Effector memory CD8-positive, alpha-beta T cell (primary cell): ENCODE results near the gene NKAIN2.

Source experiments
- ATAC-seq: fragments of 150-1000 bp; cut with Tn5 transposase; replicated peaks from 2 replicates; pipeline ENCODE4 v1.10.0; 2021; ENCODE audit warnings: mild to moderate bottlenecking, moderate library complexity
- DNase-seq, 3 experiments: peaks; one replicate each; pipeline ENCODE4 v3.0.0; 2021
- H3K27ac Mint-ChIP-seq, 2 donors: one replicate each; pipeline ENCODE4 v1.8.0; 2022; ENCODE audit warnings: mild to moderate bottlenecking in 2 of 2, mixed read lengths in 2 of 2, moderate library complexity in 2 of 2
- H3K27me3 Mint-ChIP-seq, 2 donors: one replicate each; pipeline ENCODE4 v1.8.0; 2022; ENCODE audit warnings: mixed read lengths in 2 of 2
- H3K36me3 Mint-ChIP-seq: one replicate; pipeline ENCODE4 v1.8.0; 2022; ENCODE audit warnings: mild to moderate bottlenecking, moderate library complexity, mixed read lengths; ENCODE audit not compliant: insufficient read depth
- H3K4me1 Mint-ChIP-seq, 2 donors: one replicate each; pipeline ENCODE4 v1.8.0; 2022; ENCODE audit warnings: low read depth in 2 of 2, mixed read lengths in 2 of 2
- H3K4me3 Mint-ChIP-seq, 2 donors: one replicate each; pipeline ENCODE4 v1.8.0; 2022; ENCODE audit warnings: mild to moderate bottlenecking in 2 of 2, mixed read lengths in 2 of 2, moderate library complexity in 2 of 2
- H3K9me3 Mint-ChIP-seq, 2 donors: one replicate each; pipeline ENCODE4 v1.8.0; 2022; ENCODE audit warnings: mixed read lengths in 2 of 2

The NKAIN2 gene

DNA sequence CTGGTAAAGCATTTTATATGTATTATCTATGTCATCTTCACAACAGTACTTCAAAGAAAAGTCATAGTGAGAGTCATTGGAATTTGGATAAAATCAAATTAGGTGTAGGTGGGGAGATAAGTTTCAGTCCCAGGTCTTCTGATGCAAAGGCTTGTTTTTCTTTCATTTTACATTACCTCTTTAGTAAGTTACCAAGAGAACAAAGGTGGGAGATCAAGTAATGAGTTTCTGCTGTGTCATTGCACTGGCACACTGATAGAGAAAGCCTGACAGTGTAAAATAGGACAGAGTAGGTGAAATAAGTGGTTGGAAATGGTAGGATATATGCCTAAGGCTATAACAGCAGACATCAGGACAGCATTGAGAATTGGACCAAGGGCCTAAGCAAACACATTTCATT, 250.4 kb downstream of the NKAIN2 start:
- Mint-ChIP-seq H3K36me3 (no peaks in the 10 kb centered on the region), H3K9me3 (peaks cover 3 to 12% of the 10 kb centered on the region in 2 donors), H3K4me1 (no peaks in the 10 kb centered on the region), H3K4me3 (no peak overlapping the region), H3K27ac (no peak overlapping the region), H3K27me3 (no peaks in the 10 kb centered on the region)
- ATAC-seq, result no peak
- DNase-seq, result no peak

DNA sequence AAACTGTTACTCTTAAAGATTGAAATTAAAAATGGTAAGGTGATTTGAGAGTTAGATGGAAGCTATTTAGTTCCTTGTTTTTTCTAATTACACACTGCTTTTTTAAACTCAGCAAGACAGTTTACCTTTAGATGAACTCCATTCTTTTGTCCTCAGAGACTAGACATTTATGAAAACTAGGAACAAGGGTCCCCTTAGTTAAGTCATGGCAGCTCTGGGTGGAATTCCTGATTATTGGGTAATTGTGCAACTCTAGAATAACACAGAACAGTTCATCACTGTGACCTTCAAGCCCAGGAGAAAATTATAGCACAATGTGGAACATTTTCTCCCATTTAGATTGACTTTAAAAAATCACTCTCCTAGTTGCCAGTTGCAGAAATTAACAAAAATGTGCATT, 251.7 kb downstream of the NKAIN2 start:
- Mint-ChIP-seq H3K4me3 (no peak overlapping the region), H3K27me3 (no peaks in the 10 kb centered on the region), H3K36me3 (no peaks in the 10 kb centered on the region), H3K4me1 (no peaks in the 10 kb centered on the region), H3K9me3 (peaks cover 6 to 23% of the 10 kb centered on the region in 2 donors), H3K27ac (no peak overlapping the region)
- ATAC-seq (no peak), DNase-seq (no peak)

DNA sequence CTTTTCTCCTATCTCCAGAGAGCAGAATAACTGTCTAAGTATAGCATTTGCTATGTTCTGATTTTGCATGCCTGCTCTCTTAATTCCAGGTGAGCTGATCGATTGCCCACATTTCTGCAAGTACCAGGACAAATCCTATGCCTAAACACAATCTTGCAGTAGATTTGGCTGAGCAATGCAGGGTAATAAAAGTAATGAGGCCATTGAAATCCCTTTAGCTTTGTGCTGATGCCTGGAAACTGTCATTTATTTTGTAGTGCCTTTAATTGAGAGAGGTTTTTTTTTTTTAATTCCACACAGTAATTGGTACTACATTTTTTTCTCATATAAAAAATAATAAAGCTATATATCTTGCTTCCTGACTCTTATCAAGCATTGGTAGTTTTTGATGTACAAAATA, 252.3 kb downstream of the NKAIN2 start:
- ATAC-seq (no peak), DNase-seq (no peak)
- Mint-ChIP-seq H3K27me3 (no peaks in the 10 kb centered on the region), H3K4me3 (no peak overlapping the region), H3K4me1 (no peaks in the 10 kb centered on the region), H3K27ac (no peak overlapping the region), H3K36me3 (no peaks in the 10 kb centered on the region), H3K9me3 (peaks cover 6 to 23% of the 10 kb centered on the region in 2 donors)

DNA sequence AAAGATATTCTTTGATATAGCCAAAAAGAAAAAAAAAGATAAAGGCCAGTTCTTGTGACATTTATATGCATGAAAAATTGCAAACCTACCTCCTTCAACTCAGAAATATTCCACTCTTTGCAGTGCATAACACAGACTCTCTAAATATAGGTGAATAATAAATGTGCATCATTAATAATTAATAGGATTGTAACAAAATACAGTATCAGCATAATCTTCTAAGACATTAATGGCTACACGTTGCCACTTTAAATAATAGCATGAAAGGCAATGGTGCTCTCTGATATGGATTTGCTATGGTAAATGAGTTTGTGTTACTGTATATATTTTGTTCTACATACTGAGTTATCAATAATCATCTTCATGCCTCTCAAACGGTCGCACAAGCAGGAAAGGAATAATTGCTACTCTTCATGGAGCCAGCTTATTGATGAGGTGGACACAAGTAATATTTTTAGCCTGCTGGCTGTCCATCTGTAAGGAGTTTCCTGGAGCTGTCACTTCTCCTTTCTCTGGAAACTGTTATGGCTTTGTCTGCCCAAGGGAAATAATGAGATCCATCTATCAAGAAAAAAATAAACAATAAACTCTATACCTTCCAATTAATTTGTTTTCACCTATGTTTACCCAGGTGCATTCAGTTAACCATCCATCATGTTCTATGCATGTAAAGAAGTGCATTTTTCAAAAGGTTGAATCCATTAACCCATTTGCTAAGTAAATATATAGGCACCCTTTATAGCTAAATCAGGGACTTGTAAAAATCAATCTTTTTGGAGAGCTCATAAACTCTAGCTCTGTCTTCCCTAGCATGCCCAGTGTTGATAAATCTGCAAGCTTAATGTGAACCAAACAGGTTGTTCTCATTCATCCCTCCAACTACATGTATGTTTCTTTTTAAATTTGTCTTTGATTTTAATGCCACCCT, 253.0 kb downstream of the NKAIN2 start:
- no peak for ATAC-seq

DNA sequence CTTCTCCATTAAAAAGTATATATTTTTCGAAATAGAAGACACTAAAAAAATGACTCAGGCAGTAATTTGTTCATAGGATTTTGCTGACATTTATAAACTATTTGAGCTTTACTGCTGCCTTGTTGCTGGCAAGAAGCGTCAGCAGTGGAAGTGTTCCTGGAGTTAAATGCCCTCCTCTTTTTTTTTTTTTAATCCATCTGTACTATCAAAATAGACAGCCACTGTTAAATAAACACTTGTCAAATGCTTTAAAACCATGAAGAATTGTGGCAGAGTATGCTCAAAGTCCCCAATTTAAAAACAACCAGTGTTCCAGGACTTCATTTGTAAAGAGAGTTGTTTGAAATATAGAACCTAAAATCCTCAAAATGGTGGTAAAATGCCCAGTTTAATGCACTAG, 253.8 kb downstream of the NKAIN2 start:
- H3K9me3 Mint-ChIP-seq, result peaks cover 2 to 17% of the 10 kb centered on the region in 2 donors
- no peak overlapping the region for H3K27ac Mint-ChIP-seq
- no peak overlapping the region for H3K4me3 Mint-ChIP-seq
- H3K4me1 Mint-ChIP-seq, result no peaks in the 10 kb centered on the region
- no peaks in the 10 kb centered on the region for H3K36me3 Mint-ChIP-seq
- no peaks in the 10 kb centered on the region for H3K27me3 Mint-ChIP-seq
- DNase-seq (no peak), ATAC-seq (no peak)

More for the DNA sequence above, 253.0 kb downstream of the NKAIN2 start:
- Mint-ChIP-seq H3K27me3 (no peaks in the 10 kb centered on the region), H3K4me3 (no peak overlapping the region), H3K4me1 (no peaks in the 10 kb centered on the region), H3K9me3 (peaks cover 2 to 23% of the 10 kb centered on the region in 2 donors), H3K27ac (no peak overlapping the region), H3K36me3 (no peaks in the 10 kb centered on the region)
- no peak for DNase-seq

DNA sequence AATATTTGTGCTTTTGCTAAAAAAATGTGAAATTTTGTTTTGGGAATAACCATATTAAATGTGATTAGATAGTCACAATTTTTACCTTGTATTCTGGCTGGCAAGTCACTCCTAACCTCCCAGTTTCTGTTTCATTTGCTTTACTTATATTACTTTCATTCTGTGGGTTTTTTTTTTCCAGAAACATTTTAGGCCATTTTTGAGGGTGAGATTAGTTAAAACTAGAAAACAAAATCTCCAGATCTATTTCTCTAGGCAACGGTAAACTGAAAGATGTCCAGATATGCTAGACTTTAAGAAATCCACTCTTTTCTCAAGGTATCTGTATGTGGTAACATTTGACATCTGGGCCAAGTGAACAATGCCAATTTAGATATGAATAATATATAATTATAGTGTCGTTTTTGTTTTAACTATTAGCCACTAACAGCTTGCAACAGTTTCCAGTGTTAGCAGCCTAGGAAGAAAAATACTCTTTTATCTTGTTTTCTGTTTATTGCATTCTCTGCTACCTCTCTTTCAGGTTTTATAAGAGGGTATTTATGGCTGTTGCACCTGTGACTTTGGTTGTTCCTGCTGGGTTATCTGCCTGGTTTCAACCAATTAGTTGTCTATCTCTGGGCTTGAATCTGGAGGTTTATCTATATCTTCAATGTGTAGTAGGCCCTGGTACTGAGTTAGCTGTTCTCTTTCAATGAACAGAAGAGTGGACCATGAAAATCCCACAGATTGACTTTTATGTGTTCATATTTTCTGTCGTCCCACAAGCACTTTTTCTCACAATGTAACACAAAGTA, 260.9 kb downstream of the NKAIN2 start:
- no peaks in the 10 kb centered on the region for H3K4me1 Mint-ChIP-seq
- peaks cover 9 to 14% of the 10 kb centered on the region in 2 donors for H3K9me3 Mint-ChIP-seq

DNA sequence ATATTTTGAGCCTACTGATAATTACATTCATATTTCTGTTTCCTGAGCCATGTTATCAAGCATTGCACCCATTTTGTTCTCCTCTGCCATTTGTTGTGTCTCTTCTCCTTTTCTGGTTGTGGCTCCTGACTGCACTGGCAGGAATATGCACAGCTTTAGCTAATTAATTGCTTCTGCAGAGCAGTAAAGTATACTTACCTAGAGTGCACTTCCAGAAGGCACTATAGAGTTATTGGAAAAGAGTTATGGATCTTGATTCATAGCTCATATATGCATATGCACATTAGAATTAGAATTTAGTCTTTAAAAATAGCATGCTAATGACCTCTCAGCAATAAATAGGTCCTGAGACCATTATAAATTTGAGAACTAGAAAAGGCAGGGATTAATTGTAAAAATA, 262.6 kb downstream of the NKAIN2 start:
- DNase-seq, result no peak
- peaks cover 0 to 17% of the 10 kb centered on the region in 2 donors for H3K9me3 Mint-ChIP-seq
- no peaks in the 10 kb centered on the region for H3K27me3 Mint-ChIP-seq
- H3K4me3 Mint-ChIP-seq, result no peak overlapping the region
- no peak for ATAC-seq
- no peaks in the 10 kb centered on the region for H3K36me3 Mint-ChIP-seq
- no peak overlapping the region for H3K27ac Mint-ChIP-seq
- no peaks in the 10 kb centered on the region for H3K4me1 Mint-ChIP-seq

More for the DNA sequence above, 260.9 kb downstream of the NKAIN2 start:
- Mint-ChIP-seq H3K27me3 (no peaks in the 10 kb centered on the region), H3K27ac (no peak overlapping the region), H3K4me3 (no peak overlapping the region), H3K36me3 (no peaks in the 10 kb centered on the region)
- no peak for ATAC-seq
- DNase-seq, result no peak

DNA sequence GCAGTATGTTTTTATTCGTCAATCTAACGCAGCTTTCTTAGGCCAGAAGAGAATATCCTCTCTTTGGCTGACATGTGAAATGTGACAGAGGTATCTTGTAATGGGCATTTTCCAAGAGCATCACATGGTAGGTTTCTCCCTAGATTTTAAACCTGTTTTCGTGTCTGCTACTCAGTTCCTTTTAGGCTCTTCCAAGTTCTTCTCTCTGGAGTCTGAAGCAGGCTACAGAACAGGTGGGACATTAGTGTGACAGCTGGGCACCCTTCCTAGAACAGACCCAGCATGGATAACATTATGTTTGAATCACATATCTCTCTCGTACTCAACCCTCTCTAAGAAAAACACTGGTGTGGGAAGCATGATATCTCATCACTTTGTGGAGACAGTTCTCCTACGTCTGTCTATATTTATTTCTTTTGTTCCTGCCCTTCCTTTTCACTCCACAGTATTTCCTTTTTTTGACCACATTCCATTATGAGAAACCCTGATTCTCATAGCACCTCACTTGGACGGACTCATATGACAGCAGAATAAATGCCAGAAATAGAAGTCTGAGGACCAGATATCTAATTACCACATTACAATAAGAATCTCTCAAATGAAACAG, 263.4 kb downstream of the NKAIN2 start:
- no peaks in the 10 kb centered on the region for H3K27me3 Mint-ChIP-seq
- ATAC-seq (no peak), DNase-seq (no peak)
- H3K36me3 Mint-ChIP-seq, result no peaks in the 10 kb centered on the region
- H3K27ac Mint-ChIP-seq, result no peak overlapping the region
- no peak overlapping the region for H3K4me3 Mint-ChIP-seq
- no peaks in the 10 kb centered on the region for H3K4me1 Mint-ChIP-seq
- H3K9me3 Mint-ChIP-seq, result peaks cover 0 to 19% of the 10 kb centered on the region in 2 donors

DNA sequence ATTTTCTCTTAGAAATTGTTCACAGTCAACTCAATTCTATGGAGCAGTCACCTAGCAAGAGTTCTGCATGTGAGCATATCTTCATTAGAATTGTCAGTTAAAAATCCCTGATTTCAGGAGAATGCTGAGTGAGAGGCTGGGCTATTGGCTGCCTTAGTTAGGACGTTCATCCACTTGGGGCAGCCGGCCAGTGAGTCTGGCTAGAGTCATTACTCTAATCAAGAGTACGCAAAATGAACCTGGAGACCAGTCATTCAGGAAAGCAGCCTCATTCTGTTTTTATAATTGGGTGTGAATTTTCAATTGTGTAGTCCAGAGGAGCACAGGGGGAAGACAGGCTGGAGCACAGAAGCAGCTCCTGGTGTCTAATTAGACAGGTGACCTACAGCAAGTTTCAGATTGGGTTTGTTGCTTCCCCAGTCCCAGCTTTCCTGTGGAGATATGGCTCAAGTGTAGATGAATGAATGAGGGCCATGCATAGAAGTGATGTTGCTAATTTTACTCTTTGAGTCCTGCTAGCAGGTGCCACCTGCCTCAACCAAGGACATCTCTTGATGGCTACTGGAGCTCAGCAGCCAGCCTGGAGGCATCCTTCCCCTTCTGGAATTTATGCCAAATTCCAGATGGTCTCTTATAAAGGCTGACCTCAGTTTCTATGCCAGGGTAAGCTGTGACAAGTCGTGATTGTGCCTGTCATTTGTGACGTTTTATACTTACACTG, 265.7 kb downstream of the NKAIN2 start:
- DNase-seq (no peak), ATAC-seq (no peak)
- H3K9me3 Mint-ChIP-seq, result peaks cover 0 to 19% of the 10 kb centered on the region in 2 donors
- H3K4me1 Mint-ChIP-seq, result no peaks in the 10 kb centered on the region
- H3K27ac Mint-ChIP-seq, result no peak overlapping the region
- H3K4me3 Mint-ChIP-seq, result no peak overlapping the region
- no peaks in the 10 kb centered on the region for H3K27me3 Mint-ChIP-seq
- H3K36me3 Mint-ChIP-seq, result no peaks in the 10 kb centered on the region

DNA sequence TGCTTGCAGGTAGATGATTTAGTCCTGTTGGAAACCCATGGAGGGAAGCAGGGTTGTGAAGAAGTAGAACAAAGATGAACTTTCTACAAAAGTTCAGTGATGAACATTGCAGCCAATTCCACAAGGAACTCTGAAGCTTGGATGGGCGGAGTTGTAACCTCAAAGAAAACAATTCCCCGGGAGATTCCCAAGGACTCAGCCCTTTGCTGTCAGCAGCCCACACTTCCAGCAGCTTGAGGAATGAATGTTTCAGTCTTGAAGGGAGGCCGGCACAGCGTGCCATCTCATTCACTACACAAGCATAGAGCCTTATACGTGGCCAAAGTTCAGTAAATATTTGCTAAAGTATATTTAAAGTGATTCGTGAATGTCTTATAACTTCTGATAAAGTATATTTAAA, 269.4 kb downstream of the NKAIN2 start:
- H3K4me1 Mint-ChIP-seq, result no peaks in the 10 kb centered on the region
- DNase-seq (no peak), ATAC-seq (no peak)
- no peak overlapping the region for H3K27ac Mint-ChIP-seq
- H3K27me3 Mint-ChIP-seq, result no peaks in the 10 kb centered on the region
- H3K4me3 Mint-ChIP-seq, result no peak overlapping the region
- peaks cover 8 to 15% of the 10 kb centered on the region in 2 donors for H3K9me3 Mint-ChIP-seq
- H3K36me3 Mint-ChIP-seq, result no peaks in the 10 kb centered on the region

DNA sequence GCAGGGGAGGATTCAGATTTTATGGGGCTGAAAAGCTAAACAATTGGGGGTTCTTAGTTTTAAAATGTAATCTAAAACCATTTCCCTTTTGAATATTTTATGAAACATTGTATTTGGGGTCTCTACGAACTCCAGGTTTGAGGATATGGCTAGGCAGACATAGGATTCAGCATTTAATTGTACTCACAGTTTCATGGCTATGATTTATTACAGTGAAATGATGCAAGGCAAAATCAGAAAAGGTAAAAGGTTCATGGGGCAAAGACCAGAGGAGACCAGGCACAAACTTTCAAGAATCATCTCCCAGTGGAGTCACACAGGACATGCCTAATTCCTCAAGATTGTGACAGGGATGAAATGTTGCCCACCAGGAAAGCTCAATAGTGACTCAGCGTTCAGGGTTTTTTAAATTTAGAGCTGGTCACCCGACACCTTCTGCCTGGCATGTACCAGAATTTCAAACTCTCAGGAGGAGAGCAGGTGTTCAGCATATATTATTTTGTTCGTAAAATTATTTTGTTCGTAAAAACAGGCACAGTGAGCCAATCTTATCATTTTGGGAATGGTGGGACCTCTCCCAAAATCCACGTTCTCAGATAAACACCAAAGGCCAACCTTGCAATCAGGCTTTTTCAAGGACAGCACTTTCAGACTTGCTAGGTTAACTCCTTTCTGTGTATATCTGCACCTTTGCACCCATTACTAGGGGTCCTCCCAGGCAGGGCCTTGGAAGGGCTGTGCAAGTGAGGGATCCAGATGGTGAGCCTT, 270.3 kb downstream of the NKAIN2 start:
- no peaks in the 10 kb centered on the region for H3K4me1 Mint-ChIP-seq
- H3K36me3 Mint-ChIP-seq, result no peaks in the 10 kb centered on the region
- DNase-seq, result no peak
- H3K9me3 Mint-ChIP-seq, result peaks cover 8 to 15% of the 10 kb centered on the region in 2 donors
- H3K27ac Mint-ChIP-seq, result no peak overlapping the region
- no peak for ATAC-seq
- no peaks in the 10 kb centered on the region for H3K27me3 Mint-ChIP-seq
- no peak overlapping the region for H3K4me3 Mint-ChIP-seq

DNA sequence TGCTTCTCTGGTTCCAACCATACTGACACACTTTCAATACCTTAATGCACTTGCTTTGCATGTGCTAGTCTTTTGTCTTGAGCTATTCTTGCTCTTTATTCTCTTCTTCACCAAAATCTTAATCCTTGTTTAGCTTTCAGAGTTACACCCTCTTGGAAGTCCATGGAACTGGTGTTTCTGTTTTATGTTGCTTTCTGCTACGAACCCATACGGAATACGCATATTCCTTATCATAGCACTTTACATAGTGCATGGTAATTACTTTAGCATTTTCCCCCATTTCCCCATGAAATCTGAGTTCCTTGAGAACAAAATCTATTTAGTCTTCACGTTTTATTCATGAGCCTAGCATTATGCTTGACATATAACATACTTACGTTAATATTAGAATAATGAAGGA, 270.9 kb downstream of the NKAIN2 start:
- no peak for ATAC-seq
- Mint-ChIP-seq H3K36me3 (no peaks in the 10 kb centered on the region), H3K27me3 (no peaks in the 10 kb centered on the region), H3K9me3 (peaks cover 8 to 15% of the 10 kb centered on the region in 2 donors), H3K4me3 (no peak overlapping the region), H3K27ac (no peak overlapping the region), H3K4me1 (no peaks in the 10 kb centered on the region)
- no peak for DNase-seq
